ENCODE results near the gene FEZ2. TPM values are rescaled to one million over a fixed set of nuclear protein-coding genes. Genes with fewer than 3 reads are reported as not detected.

FEZ2 gene
- total RNA-seq, 2 donors from 2014 or later, result 34.3 to 50.0 TPM

DNA sequence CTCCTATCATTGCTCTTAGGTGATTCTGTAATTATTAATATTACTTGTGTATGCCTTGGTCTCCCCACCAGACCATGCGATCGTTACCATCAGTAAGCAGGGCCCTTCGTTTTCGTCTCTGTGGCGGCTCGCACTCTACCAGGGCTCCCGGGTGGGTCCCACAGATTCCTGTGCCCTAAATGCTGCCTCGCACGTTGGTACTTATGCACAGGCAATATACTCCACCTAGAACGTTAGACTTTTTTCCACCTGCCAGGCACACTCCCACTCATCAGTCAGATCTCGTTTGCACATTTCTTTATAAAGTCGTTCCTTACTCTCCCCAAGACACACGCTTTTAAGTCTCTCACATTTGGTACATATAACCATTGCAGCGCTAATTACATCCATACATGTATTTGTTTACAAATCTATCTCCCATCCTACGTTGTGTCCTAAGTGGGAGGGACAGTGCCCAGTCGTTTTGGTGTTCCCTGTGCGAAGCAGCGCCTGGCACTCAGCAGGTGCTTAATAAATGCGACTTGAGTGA lies 901 bp downstream of the FEZ2 start:
- intact Hi-C loops (cut with DNase I), result no loop called here
- peak; percentile 24 for DNase-seq
- TF ChIP-seq, protein P1, sequence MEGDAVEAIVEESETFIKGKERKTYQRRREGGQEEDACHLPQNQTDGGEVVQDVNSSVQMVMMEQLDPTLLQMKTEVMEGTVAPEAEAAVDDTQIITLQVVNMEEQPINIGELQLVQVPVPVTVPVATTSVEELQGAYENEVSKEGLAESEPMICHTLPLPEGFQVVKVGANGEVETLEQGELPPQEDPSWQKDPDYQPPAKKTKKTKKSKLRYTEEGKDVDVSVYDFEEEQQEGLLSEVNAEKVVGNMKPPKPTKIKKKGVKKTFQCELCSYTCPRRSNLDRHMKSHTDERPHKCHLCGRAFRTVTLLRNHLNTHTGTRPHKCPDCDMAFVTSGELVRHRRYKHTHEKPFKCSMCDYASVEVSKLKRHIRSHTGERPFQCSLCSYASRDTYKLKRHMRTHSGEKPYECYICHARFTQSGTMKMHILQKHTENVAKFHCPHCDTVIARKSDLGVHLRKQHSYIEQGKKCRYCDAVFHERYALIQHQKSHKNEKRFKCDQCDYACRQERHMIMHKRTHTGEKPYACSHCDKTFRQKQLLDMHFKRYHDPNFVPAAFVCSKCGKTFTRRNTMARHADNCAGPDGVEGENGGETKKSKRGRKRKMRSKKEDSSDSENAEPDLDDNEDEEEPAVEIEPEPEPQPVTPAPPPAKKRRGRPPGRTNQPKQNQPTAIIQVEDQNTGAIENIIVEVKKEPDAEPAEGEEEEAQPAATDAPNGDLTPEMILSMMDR (IDR thresholded peaks at IDR 0.05), result no peak
- Histone ChIP-seq H3K4me3 (peak overlapping the region; percentile 95), H3K9ac (ENCODE audit: low read depth in 2 of 2, low read length in 2 of 2) (peak overlapping the region; percentile 56 to 73), H3K27me3 (no peaks in the 10 kb centered on the region), H3K4me1 (peaks cover 12% of the 10 kb centered on the region), H3K9me3 (no peaks in the 10 kb centered on the region), H3K36me3 (no peaks in the 10 kb centered on the region), H3K27ac (peak overlapping the region; percentile 93)

DNA sequence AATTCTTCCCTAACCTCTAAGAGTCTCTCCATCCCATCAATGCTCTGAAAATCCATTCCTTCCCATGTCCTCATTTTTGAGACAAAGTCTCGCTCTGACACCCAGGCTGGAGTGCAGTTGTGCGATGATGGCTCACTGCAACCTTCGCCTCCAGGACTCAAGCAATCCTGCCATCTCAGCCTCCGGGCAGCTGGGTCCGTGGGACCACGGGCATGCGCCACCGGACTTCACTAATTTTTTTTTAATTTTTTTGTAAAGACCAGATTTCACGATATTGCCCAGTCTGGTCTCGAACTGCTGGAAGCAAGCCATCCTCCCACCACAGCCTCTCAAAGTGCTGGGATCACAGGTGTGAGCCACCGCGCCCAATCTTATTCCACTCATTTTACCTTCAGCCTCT lies 1.6 kb downstream of the FEZ2 start:
- no peaks in the 10 kb centered on the region for H3K36me3 ChIP-seq
- H3K27ac ChIP-seq, result no peak overlapping the region
- TF ChIP-seq, protein P1 (IDR thresholded peaks at IDR 0.05), result no peak
- H3K9me3 ChIP-seq, result no peaks in the 10 kb centered on the region
- no peak for DNase-seq
- intact Hi-C loops (cut with DNase I), result no loop called here
- H3K4me3 ChIP-seq, result peak overlapping the region; percentile 95
- H3K4me1 ChIP-seq, result peaks cover 12% of the 10 kb centered on the region
- peak overlapping the region in 1 of 2 donors; percentile 73 for H3K9ac ChIP-seq (ENCODE audit: low read depth in 2 of 2, low read length in 2 of 2)
- no peaks in the 10 kb centered on the region for H3K27me3 ChIP-seq

GRCh38 chr2:36594849-36595248 lies 3.1 kb downstream of the FEZ2 start:
- intact Hi-C loops (cut with DNase I), result no loop called here
- Histone ChIP-seq H3K4me1 (peaks cover 12% of the 10 kb centered on the region), H3K36me3 (no peaks in the 10 kb centered on the region), H3K4me3 (no peak overlapping the region), H3K9me3 (no peaks in the 10 kb centered on the region), H3K27me3 (no peaks in the 10 kb centered on the region), H3K9ac (ENCODE audit: low read depth in 2 of 2, low read length in 2 of 2) (no peak overlapping the region), H3K27ac (peak overlapping the region; percentile 46)
- peak; percentile 66 for DNase-seq
- TF ChIP-seq, protein P1 (IDR thresholded peaks at IDR 0.05), result no peak

DNA sequence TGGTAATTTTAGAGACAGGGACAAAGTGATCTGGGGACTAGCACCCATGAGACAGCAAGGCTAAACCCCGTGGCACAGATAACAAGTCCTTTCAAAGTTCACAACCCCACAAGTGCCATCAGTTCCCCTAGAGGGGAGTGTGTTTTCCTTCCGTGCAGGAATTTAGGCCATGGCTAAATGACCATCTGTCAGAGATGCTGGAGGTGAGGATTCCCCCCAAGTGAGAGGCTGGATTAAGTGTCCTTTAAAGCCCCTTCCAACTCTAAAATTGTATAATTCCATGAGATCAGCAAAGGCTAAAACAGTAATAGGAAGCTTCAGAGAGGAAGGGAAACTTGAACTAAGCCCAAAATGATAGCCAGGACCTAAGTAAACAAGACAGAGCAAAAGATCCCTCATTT lies 8.7 kb downstream of the FEZ2 start:
- no peak overlapping the region for H3K9ac ChIP-seq (ENCODE audit: low read depth in 2 of 2, low read length in 2 of 2)
- intact Hi-C loops (cut with DNase I), result no loop called here
- H3K4me1 ChIP-seq, result no peaks in the 10 kb centered on the region
- no peak overlapping the region for H3K27ac ChIP-seq
- H3K4me3 ChIP-seq, result no peak overlapping the region
- H3K36me3 ChIP-seq, result no peaks in the 10 kb centered on the region
- no peak for DNase-seq
- H3K27me3 ChIP-seq, result no peaks in the 10 kb centered on the region
- H3K9me3 ChIP-seq, result no peaks in the 10 kb centered on the region
- TF ChIP-seq, protein P1 (IDR thresholded peaks at IDR 0.05), result no peak

DNA sequence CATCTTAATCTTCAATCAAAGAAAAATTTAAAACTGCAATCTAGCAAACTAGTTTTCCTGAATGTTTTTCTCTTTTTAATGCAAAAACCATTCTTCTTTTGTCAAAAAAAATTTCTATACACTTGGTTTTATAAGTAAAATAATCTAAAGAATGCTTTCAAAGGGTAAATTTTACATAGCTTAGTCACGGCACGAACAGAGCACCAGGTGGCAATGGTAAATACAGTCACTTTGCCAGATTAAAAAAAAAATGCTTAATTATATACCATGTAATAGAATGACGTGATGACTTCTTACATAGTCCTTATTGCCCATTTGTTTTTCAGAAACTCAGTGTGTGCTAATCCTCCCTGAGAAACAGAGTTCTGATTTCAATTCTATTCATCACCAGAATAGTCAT lies 10.4 kb downstream of the FEZ2 start:
- no peaks in the 10 kb centered on the region for H3K9me3 ChIP-seq
- intact Hi-C loops (cut with DNase I), result no loop called here
- H3K4me1 ChIP-seq, result no peaks in the 10 kb centered on the region
- H3K36me3 ChIP-seq, result no peaks in the 10 kb centered on the region
- no peaks in the 10 kb centered on the region for H3K27me3 ChIP-seq
- H3K9ac ChIP-seq (ENCODE audit: low read depth in 2 of 2, low read length in 2 of 2), result no peak overlapping the region
- DNase-seq, result no peak
- H3K4me3 ChIP-seq, result no peak overlapping the region
- H3K27ac ChIP-seq, result no peak overlapping the region
- TF ChIP-seq, protein P1 (IDR thresholded peaks at IDR 0.05), result no peak
